Retinal pigment epithelial cell (primary cell): ENCODE results near the gene SKP1.

Experiments
- DNase-seq: peaks from one replicate; pipeline ENCODE4 v3.0.0-alpha.2; 2010; ENCODE audit warnings: low read depth
- H3K4me3 ChIP-seq: 2 replicates; pipeline ENCODE4 v1.5.1; 2011; ENCODE audit warnings: mild to moderate bottlenecking, low read length, control low read depth, moderate library complexity
- CTCF ChIP-seq: conservative IDR thresholded peaks from 2 replicates; pipeline ENCODE4 v1.5.1; 2011; ENCODE audit warnings: low read depth, low read length, control low read depth, inconsistent platforms

SKP1 gene

GRCh38 chr5:134103397-134103796, 73.4 kb downstream of the SKP1 start:
- H3K4me3 ChIP-seq = no peak overlapping the region
- TF ChIP-seq CTCF = no peak
- no peak for DNase-seq

GRCh38 chr5:134101686-134102439, 74.9 kb downstream of the SKP1 start:
- no peak overlapping the region for H3K4me3 ChIP-seq
- TF ChIP-seq CTCF = peak; percentile 91
- DNase-seq = no peak

- H3K4me3 ChIP-seq = no peak overlapping the region
- TF ChIP-seq CTCF = no peak
- DNase-seq = no peak
These were observed 76.3 kb downstream of the SKP1 start for GRCh38 chr5:134100283-134101091.

GRCh38 chr5:134099939-134100282, 76.8 kb downstream of the SKP1 start:
- no peak for DNase-seq
- no peak overlapping the region for H3K4me3 ChIP-seq
- TF ChIP-seq CTCF = no peak

GRCh38 chr5:134099288-134099872, 77.4 kb downstream of the SKP1 start:
- DNase-seq = no peak
- no peak overlapping the region for H3K4me3 ChIP-seq
- no peak for TF ChIP-seq CTCF
